MG63 (cell line): Measurements from ENCODE around the gene CERS4. TPM values are rescaled to one million over a fixed set of nuclear protein-coding genes. Genes with fewer than 3 reads are reported as not detected.
A peak's percentile ranks its signal among the peaks of the same experiment; 100 is the strongest.
"Not testable (repeated sequence)": the region's sequence is repeated elsewhere in the genome, so short reads cannot be mapped to it uniquely, and the experiment has no call there.

Experiments
- DNase-seq: peaks from one replicate; pipeline ENCODE4 v3.0.0-alpha.2; 2020
- H3K27me3 ChIP-seq: fragments of 250-450 bp; sonication (Bioruptor Pico); 2 replicates; pipeline ENCODE4 v1.5.1; 2020; ENCODE audit warnings: mild to moderate bottlenecking, moderate library complexity
- H3K36me3 ChIP-seq: fragments of 250-450 bp; sonication (Bioruptor Pico); 2 replicates; pipeline ENCODE4 v1.5.1; 2020; ENCODE audit warnings: mild to moderate bottlenecking, moderate library complexity
- H3K4me3 ChIP-seq: fragments of 250-450 bp; sonication (Bioruptor Pico); 2 replicates; pipeline ENCODE4 v1.5.1; 2020; ENCODE audit warnings: mild to moderate bottlenecking, moderate library complexity
- H3K9me3 ChIP-seq: fragments of 250-450 bp; sonication (Bioruptor Pico); 2 replicates; pipeline ENCODE4 v1.5.1; 2020; ENCODE audit warnings: mild to moderate bottlenecking, moderate library complexity
- total RNA-seq: library from RNA; depleted of rRNA; stranded (reverse); fragments of >200 nt; shearing (Covaris generic); gene quantifications from 2 replicates; pipeline ENCODE4 v1.2.3, GENCODE V29; 2014; ENCODE audit warnings: low replicate concordance

CERS4 gene
- total RNA-seq, 1 experiment from 2014 or later: 20.3 TPM

DNA sequence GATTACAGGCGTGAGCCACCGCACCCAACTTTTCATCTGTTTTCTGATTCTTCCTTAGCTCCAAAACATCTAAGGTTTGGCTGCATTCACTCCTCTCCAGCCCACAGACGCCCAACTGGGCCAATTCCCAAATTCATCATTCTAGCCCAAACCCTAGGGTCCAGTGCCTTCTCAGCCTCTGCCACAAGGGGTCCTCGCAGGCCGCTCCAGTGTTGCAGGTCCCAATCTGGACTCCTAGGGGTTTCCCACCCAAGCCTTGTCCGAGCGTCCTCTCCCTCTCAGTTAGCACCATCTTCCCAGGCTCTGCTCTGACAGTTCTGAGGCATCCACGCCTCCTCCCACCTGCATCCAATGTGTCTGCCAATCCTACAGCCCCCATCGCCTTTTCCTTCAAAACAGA, 67.3 kb downstream of the CERS4 start:
- not testable (repeated sequence) for H3K9me3 ChIP-seq, H3K4me3 ChIP-seq, H3K36me3 ChIP-seq, DNase-seq, H3K27me3 ChIP-seq

DNA sequence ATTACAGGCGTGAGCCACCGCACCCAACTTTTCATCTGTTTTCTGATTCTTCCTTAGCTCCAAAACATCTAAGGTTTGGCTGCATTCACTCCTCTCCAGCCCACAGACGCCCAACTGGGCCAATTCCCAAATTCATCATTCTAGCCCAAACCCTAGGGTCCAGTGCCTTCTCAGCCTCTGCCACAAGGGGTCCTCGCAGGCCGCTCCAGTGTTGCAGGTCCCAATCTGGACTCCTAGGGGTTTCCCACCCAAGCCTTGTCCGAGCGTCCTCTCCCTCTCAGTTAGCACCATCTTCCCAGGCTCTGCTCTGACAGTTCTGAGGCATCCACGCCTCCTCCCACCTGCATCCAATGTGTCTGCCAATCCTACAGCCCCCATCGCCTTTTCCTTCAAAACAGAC, 82.2 kb downstream of the CERS4 start:
- H3K4me3 ChIP-seq, H3K9me3 ChIP-seq, H3K27me3 ChIP-seq, DNase-seq, H3K36me3 ChIP-seq: not testable (repeated sequence)

- Histone ChIP-seq H3K27me3 (no peaks in the 10 kb centered on the region), H3K36me3 (peaks cover 28% of the 10 kb centered on the region), H3K4me3 (no peak overlapping the region), H3K9me3 (no peaks in the 10 kb centered on the region)
- DNase-seq: no peak
These were observed 93.2 kb downstream of the CERS4 start for GRCh38 chr19:8302357-8302691.

- H3K36me3 ChIP-seq: peaks cover 32% of the 10 kb centered on the region
- no peak overlapping the region for H3K4me3 ChIP-seq
- no peaks in the 10 kb centered on the region for H3K9me3 ChIP-seq
- no peak for DNase-seq
- no peaks in the 10 kb centered on the region for H3K27me3 ChIP-seq
These were observed 93.6 kb downstream of the CERS4 start for GRCh38 chr19:8302734-8303133.

DNA sequence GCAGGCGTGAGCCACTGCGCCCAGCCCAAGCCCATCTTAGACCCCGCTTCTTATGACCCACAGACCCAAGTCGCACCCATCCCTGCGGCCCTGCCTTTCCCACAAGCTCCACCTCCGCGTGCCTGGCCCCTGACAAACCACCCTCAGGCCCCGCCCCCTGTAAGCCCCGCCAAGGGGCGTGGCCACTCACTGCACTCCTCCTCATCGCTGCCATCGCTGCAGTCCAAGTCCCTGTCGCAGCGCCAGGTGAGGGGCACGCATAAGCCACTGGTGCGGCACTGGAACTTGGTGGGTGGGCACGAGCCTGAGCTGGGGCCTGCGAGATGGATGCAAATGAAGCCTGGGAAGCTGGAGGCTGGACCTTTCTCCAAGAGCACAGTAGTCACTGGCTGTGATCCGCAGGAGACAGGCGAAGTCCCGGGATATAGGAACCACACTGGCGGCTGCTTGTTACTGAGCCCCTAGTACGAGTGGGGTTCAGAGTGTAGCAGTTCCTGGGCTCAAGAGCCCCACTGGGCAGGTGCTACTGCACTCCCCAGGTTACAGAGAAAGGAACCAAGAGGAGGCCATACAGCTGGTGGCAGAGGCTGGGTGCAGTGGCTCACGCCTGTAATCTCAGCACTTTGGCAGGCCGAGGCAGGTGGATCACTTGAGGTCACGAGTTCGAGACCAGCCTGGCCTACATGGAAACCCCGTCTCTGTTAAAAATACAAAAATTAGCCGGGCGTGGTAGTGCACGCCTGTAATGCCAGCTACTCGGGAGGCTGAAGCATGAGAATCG, 95.9 kb downstream of the CERS4 start:
- no peak overlapping the region for H3K4me3 ChIP-seq
- peaks cover 53% of the 10 kb centered on the region for H3K36me3 ChIP-seq
- H3K27me3 ChIP-seq: no peaks in the 10 kb centered on the region
- DNase-seq: peak; percentile 41
- H3K9me3 ChIP-seq: no peaks in the 10 kb centered on the region

- no peak overlapping the region for H3K4me3 ChIP-seq
- H3K36me3 ChIP-seq: peaks cover 60% of the 10 kb centered on the region
- DNase-seq: no peak
- no peaks in the 10 kb centered on the region for H3K9me3 ChIP-seq
- no peaks in the 10 kb centered on the region for H3K27me3 ChIP-seq
These were observed 96.6 kb downstream of the CERS4 start for GRCh38 chr19:8305798-8306197.

- Histone ChIP-seq H3K9me3 (no peaks in the 10 kb centered on the region), H3K36me3 (peaks cover 67% of the 10 kb centered on the region), H3K4me3 (no peak overlapping the region), H3K27me3 (no peaks in the 10 kb centered on the region)
- no peak for DNase-seq
These were observed 97.3 kb downstream of the CERS4 start for GRCh38 chr19:8306235-8307054.

DNA sequence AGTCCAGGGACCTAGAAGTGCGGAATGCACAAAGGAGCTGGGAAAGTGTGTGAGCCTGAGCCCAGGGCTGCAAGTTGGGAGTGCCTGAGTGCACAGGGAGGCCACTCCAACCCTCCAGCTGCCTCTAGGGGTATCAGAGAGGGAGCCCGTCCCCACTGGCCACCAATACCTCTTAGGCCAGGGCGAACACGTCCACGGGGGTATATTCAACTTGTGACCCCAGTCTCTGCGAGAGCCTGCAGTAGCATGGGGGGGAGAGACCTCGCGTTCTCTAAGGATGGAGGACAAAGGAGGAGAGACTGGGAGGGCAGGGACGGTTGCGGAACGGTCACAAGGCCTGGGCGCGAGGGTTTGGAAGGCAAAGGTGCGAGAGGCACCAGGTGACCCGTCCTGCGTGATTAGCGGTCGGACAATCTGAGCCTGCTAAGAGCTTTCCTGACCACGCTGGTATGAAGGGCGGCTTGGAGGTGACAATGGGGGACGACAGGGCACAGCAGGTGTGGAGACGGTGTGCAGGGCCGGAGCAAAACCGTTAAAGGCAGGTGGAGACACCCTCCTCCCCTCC, 98.3 kb downstream of the CERS4 start:
- peaks cover 77% of the 10 kb centered on the region for H3K36me3 ChIP-seq
- H3K9me3 ChIP-seq: no peaks in the 10 kb centered on the region
- peak overlapping the region; percentile 58 for H3K4me3 ChIP-seq
- no peak for DNase-seq
- H3K27me3 ChIP-seq: no peaks in the 10 kb centered on the region

GRCh38 chr19:8307965-8308866, 99.0 kb downstream of the CERS4 start, which contains the start of gene CD320:
TSS of gene CD320 (minus strand) at chr19:8308358. CDS start at chr19:8308290, 68 bp downstream.
- Histone ChIP-seq H3K4me3 (peak within 1 kb of the TSS; percentile 58), H3K27me3 (no peaks in the 10 kb centered on the region), H3K9me3 (no peaks in the 10 kb centered on the region), H3K36me3 (peaks cover 82% of the 10 kb centered on the region)
- peak; percentile 86 for DNase-seq

GRCh38 chr19:8308891-8309291, 99.7 kb downstream of the CERS4 start:
- Histone ChIP-seq H3K9me3 (no peaks in the 10 kb centered on the region), H3K4me3 (peak overlapping the region; percentile 58; the same call in 1 of the 2 replicates), H3K27me3 (no peaks in the 10 kb centered on the region), H3K36me3 (peaks cover 82% of the 10 kb centered on the region)
- no peak for DNase-seq

GRCh38 chr19:8310342-8311055, 101.3 kb downstream of the CERS4 start:
- Histone ChIP-seq H3K27me3 (no peaks in the 10 kb centered on the region), H3K36me3 (peaks cover 83% of the 10 kb centered on the region), H3K4me3 (no peak overlapping the region), H3K9me3 (no peaks in the 10 kb centered on the region)
- DNase-seq: no peak

DNA sequence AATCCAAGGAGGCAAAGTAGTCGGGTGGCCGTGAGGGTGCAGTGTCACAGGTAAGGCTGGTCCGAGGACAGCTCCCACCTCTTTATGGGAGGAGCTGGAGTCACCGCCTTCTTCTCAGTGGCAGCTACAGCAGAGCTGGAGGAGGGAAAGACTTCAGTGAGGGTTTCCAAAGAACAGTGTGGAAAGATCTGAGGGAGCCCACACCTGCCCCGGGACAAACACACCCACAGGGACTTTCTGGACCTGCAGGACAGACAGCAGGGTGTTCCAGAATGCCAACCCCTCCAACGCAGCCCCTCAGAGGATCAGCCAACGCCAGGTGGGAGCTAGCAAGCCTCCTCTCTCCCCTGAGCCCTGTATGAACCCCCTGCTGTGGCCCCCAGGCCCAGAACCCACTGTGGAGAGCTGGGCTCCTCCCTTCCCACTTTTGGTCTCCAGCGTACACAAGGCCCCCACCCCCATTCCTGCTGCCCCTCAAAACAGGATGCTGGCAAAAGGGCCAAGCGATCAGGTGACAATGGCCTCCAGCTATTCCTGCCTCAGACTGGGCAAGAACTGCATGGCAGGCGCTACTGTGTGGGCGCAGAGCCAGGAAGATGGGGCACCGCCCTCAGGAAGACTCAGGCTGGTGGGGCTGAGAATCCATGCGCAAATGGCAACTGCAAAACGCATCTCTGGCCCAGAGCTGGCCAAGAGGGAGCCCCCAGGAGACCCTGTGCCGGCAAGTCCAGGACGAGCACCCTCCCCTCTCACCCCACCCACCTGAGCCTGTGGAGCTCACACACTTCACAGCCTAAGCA, 102.5 kb downstream of the CERS4 start:
- Histone ChIP-seq H3K4me3 (no peak overlapping the region), H3K36me3 (peaks cover 88% of the 10 kb centered on the region), H3K27me3 (no peaks in the 10 kb centered on the region), H3K9me3 (no peaks in the 10 kb centered on the region)
- DNase-seq: no peak
